Natural killer cell (primary cell): ENCODE data around the gene PRSS22. TPM values are rescaled to one million over a fixed set of nuclear protein-coding genes. Genes with fewer than 3 reads are reported as not detected.

Source experiments
- ATAC-seq, 3 donors: fragments of 150-1000 bp in 2 of 3; fragments of 200-7000 bp in 1 of 3; cut with Tn5 transposase; 1 replicate in 1 of 3; 2 replicates in 2 of 3; pipeline ENCODE4 v1.10.0; 2021; ENCODE audit warnings: mild to moderate bottlenecking in 2 of 3, moderate library complexity in 2 of 3
- DNase-seq, 2 donors: peaks; one replicate each; pipeline versions ENCODE4 v3.0.0 to v3.0.0-alpha.2; 2013 to 2021; ENCODE audit warnings: mixed read lengths in 1 of 2
- H3K27ac ChIP-seq: one replicate; pipeline ENCODE4 v1.5.1; 2013; ENCODE audit warnings: mild to moderate bottlenecking, low read length
- H3K27me3 ChIP-seq: one replicate; pipeline ENCODE4 v1.6.1; 2013; ENCODE audit warnings: low read length; ENCODE audit not compliant: control insufficient read depth, insufficient read depth
- H3K36me3 ChIP-seq: one replicate; pipeline ENCODE4 v1.6.1; 2013; ENCODE audit warnings: low read length; ENCODE audit not compliant: control insufficient read depth, insufficient read depth
- H3K4me1 ChIP-seq: one replicate; pipeline ENCODE4 v1.6.1; 2013; ENCODE audit warnings: low read length; ENCODE audit not compliant: control insufficient read depth, insufficient read depth
- H3K4me3 ChIP-seq: one replicate; pipeline ENCODE4 v1.5.1; 2013; ENCODE audit warnings: low read length
- H3K9me3 ChIP-seq: one replicate; pipeline ENCODE4 v1.6.1; 2013; ENCODE audit warnings: low read length; ENCODE audit not compliant: control insufficient read depth, insufficient read depth
- H3K27ac Mint-ChIP-seq, 2 donors: one replicate each; pipeline ENCODE4 v1.8.0; 2022; ENCODE audit warnings: mild to moderate bottlenecking in 2 of 2, mixed read lengths in 2 of 2, moderate library complexity in 1 of 2
- H3K27me3 Mint-ChIP-seq, 2 donors: one replicate each; pipeline ENCODE4 v1.8.0; 2022; ENCODE audit warnings: low read depth in 2 of 2, mixed read lengths in 2 of 2
- H3K36me3 Mint-ChIP-seq: one replicate; pipeline ENCODE4 v1.8.0; 2022; ENCODE audit warnings: mixed read lengths
- H3K4me1 Mint-ChIP-seq, 2 donors: one replicate each; pipeline ENCODE4 v1.8.0; 2022; ENCODE audit warnings: mixed read lengths in 2 of 2
- H3K4me3 Mint-ChIP-seq: one replicate; pipeline ENCODE4 v1.8.0; 2022; ENCODE audit warnings: mild to moderate bottlenecking, moderate library complexity, mixed read lengths
- H3K9me3 Mint-ChIP-seq, 2 donors: one replicate each; pipeline ENCODE4 v1.8.0; 2022; ENCODE audit warnings: mixed read lengths in 2 of 2
- WGBS: methylation state at CpG from one replicate; pipeline ENCODE4 v1.1.7; 2013; ENCODE audit warnings: missing lambda C conversion rate; ENCODE audit not compliant: insufficient coverage; 5-methylcytosine and 5-hydroxymethylcytosine counted together
- intact Hi-C: fragments of 100-400 bp; cut with micrococcal nuclease; formaldehyde crosslinking; loops from one replicate; pipeline ENCODE4 v1.14.2; 2022
- total RNA-seq, 4 donors: library from RNA; stranded (reverse); fragments of 120-200 nt in 1 of 4; gene quantifications; one replicate each; pipeline versions ENCODE4 v1.2.3 to v1.2.4, GENCODE V29; 2013 to 2022
- TF ChIP-seq, protein P1 (sequence below): fragments of 200-600 bp; IDR thresholded peaks from one replicate; pipeline ENCODE4 v1.8.0; 2022; ENCODE audit warnings: antibody characterized with exemption

Gene PRSS22
- total RNA-seq, 3 donors from 2014 or later (not counting 1 experiment from before 2014, with no cell fraction given), result 1.5 to 7.7 (median 3.3) TPM

DNA sequence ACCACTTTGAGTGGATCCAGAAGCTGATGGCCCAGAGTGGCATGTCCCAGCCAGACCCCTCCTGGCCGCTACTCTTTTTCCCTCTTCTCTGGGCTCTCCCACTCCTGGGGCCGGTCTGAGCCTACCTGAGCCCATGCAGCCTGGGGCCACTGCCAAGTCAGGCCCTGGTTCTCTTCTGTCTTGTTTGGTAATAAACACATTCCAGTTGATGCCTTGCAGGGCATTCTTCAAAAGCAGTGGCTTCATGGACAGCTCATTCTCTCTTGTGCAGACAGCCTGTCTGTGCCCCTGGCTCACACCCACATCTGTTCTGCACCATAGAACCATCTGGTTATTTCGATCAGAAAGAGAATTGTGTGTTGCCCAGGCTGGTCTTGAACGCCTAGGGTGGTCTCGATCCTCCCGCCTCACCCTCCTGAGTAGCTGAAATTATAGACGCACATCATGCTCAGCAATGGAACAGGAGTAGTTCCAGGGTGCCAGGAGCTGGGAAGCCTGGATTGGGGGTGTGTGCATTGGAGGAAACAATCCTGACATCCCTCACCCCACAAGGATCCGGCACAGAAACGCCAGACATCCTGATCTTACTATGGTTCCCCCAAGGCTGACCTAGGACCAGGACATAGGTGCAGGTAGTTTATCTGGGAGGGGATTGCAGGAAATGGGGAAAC lies 36.3 kb downstream of the PRSS22 start:
- intact Hi-C loops, result no loop called here
- no peak overlapping the region for H3K27ac Mint-ChIP-seq
- no peak for ATAC-seq

DNA sequence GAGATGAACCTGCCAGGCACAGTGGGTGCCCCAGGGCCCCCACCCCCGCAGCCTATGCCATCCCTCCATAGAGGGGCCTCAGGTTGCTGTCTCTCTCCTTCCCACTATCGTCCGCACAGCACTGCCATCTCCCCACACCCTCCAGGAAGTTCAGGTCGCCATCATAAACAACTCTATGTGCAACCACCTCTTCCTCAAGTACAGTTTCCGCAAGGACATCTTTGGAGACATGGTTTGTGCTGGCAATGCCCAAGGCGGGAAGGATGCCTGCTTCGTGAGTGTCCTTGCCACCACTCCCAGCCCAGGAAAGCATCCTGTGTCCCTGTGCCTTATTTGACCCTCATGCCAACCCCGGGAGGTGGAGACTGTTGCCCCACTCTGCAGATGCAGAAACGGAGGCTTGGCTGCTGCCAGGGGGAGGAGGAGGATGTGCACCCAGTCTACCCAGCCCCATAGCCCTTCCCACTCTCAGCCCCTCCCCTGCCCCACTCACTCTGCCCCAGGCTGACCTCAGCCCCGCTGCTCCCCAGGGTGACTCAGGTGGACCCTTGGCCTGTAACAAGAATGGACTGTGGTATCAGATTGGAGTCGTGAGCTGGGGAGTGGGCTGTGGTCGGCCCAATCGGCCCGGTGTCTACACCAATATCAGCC lies 37.0 kb downstream of the PRSS22 start:
- H3K36me3 Mint-ChIP-seq, result no peaks in the 10 kb centered on the region

More for the DNA sequence above, 36.3 kb downstream of the PRSS22 start:
- Mint-ChIP-seq H3K9me3 (no peaks in the 10 kb centered on the region), H3K4me3 (no peak overlapping the region), H3K36me3 (no peaks in the 10 kb centered on the region), H3K27me3 (no peaks in the 10 kb centered on the region), H3K4me1 (no peaks in the 10 kb centered on the region)
- DNase-seq, result no peak
- Histone ChIP-seq H3K9me3 (no peaks in the 10 kb centered on the region), H3K27me3 (no peaks in the 10 kb centered on the region), H3K36me3 (no peaks in the 10 kb centered on the region), H3K4me3 (no peak overlapping the region), H3K4me1 (peaks cover 3% of the 10 kb centered on the region), H3K27ac (no peak overlapping the region)
- TF ChIP-seq, protein P1, sequence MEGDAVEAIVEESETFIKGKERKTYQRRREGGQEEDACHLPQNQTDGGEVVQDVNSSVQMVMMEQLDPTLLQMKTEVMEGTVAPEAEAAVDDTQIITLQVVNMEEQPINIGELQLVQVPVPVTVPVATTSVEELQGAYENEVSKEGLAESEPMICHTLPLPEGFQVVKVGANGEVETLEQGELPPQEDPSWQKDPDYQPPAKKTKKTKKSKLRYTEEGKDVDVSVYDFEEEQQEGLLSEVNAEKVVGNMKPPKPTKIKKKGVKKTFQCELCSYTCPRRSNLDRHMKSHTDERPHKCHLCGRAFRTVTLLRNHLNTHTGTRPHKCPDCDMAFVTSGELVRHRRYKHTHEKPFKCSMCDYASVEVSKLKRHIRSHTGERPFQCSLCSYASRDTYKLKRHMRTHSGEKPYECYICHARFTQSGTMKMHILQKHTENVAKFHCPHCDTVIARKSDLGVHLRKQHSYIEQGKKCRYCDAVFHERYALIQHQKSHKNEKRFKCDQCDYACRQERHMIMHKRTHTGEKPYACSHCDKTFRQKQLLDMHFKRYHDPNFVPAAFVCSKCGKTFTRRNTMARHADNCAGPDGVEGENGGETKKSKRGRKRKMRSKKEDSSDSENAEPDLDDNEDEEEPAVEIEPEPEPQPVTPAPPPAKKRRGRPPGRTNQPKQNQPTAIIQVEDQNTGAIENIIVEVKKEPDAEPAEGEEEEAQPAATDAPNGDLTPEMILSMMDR, result no peak
- WGBS, result 88% methylated on average over 8 of the region's 9 CpGs

DNA sequence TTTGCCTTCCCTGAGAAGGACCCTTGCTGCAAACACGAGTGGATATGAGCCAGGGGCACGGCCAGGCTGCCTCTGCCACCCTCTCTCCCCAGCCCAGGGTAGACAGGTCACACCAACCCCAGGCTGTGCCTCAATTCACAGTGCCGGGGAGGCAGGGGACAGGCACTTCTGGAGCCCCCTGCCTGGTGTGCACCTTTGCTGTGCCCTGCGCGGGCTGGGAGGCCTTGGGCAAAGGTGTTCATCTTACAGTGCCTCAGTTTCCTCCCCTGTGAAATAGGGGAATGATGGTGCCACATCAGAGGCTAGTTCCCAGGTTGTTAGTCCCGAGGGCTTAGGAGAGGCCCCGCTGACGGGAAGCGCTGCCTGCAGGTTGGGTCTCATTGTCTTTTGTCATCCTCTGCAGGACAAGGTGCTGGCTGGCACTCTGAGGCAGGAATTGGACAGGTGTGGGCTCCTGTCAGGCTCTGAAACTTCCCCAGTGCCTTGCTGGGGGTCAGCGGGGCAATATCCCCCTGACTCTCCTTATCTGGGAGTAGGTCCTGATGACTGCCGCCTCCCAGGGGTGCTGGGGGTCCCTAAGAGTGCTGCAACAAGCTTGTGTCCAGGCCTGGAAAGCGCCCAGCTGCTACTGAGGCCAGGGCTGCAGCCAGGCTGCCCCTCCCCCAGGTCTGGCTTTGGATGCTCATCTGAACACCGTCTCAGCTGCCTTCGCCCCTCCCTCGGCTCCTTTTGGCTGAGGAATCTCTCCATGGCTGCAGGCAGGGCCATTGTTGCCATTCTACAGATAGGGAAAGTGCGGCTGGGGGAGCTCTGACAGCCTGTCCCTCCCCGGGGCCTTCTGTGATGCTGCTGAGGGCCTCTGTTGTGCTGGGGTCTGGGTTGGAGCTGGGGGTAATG lies 37.8 kb downstream of the PRSS22 start:
- Mint-ChIP-seq H3K4me1 (no peaks in the 10 kb centered on the region), H3K9me3 (no peaks in the 10 kb centered on the region), H3K27ac (no peak overlapping the region), H3K36me3 (no peaks in the 10 kb centered on the region), H3K4me3 (no peak overlapping the region), H3K27me3 (no peaks in the 10 kb centered on the region)
- Histone ChIP-seq H3K4me1 (peaks cover 3% of the 10 kb centered on the region), H3K9me3 (no peaks in the 10 kb centered on the region), H3K27me3 (no peaks in the 10 kb centered on the region), H3K4me3 (no peak overlapping the region), H3K36me3 (no peaks in the 10 kb centered on the region), H3K27ac (no peak overlapping the region)
- DNase-seq (no peak), ATAC-seq (no peak)
- WGBS, result 79% methylated on average over 17 of the region's 17 CpGs
- intact Hi-C loops, result no loop called here
- TF ChIP-seq, protein P1, result no peak

More for the DNA sequence above, 37.0 kb downstream of the PRSS22 start:
- no peaks in the 10 kb centered on the region for H3K9me3 Mint-ChIP-seq
- no peaks in the 10 kb centered on the region for H3K4me1 Mint-ChIP-seq
- ATAC-seq (no peak), DNase-seq (no peak)
- intact Hi-C loops, result no loop called here
- no peak overlapping the region for H3K27ac ChIP-seq
- no peaks in the 10 kb centered on the region for H3K36me3 ChIP-seq
- TF ChIP-seq, protein P1, result no peak
- 85% methylated on average over 14 of the region's 14 CpGs for WGBS
- H3K9me3 ChIP-seq, result no peaks in the 10 kb centered on the region
- peaks cover 3% of the 10 kb centered on the region for H3K4me1 ChIP-seq
- H3K4me3 ChIP-seq, result no peak overlapping the region
- H3K27ac Mint-ChIP-seq, result no peak overlapping the region
- H3K27me3 ChIP-seq, result no peaks in the 10 kb centered on the region
- no peaks in the 10 kb centered on the region for H3K27me3 Mint-ChIP-seq
- no peak overlapping the region for H3K4me3 Mint-ChIP-seq
